AG09309 (cell line): ENCODE data around the gene SSU72.
"Not testable (repeated sequence)": the region's sequence is repeated elsewhere in the genome, so short reads cannot be mapped to it uniquely, and the experiment has no call there.

ENCODE experiments used
- DNase-seq: peaks from one replicate; pipeline ENCODE4 v3.0.0-alpha.2; 2010; ENCODE audit warnings: low read depth
- H3K4me3 ChIP-seq: 2 replicates; pipeline ENCODE4 v1.5.1; 2011; ENCODE audit warnings: mild to moderate bottlenecking, low read depth, low read length, moderate library complexity; ENCODE audit not compliant: control insufficient read depth
- CTCF ChIP-seq: IDR thresholded peaks from 2 replicates; pipeline ENCODE4 v1.5.1; 2011; ENCODE audit warnings: mild to moderate bottlenecking, low read depth, low read length, inconsistent platforms; ENCODE audit not compliant: insufficient read depth, control insufficient read depth; ENCODE audit errors: missing control alignments

Gene SSU72

DNA sequence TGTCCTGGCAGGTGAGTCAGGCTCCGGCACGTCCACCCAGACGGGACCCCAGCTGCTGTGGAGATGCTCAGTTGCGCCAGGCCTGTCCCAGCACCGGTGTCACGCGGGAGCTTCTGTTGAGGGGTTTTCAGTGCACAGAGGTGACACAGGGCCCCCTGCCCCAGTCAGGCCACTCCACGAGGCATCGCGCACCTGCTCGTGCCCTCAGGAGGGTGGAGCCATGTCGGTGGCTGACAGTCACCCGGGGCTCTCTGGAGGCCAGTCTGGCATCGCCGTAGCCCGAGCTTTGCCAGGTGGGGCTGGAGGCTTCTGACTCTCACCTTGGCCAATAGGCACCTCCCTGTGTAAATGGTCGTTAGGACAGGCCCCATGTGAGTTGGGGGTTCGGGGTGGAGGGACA lies 45.3 kb downstream of the SSU72 start:
- H3K4me3 ChIP-seq = no peak overlapping the region
- no peak for TF ChIP-seq CTCF
- DNase-seq = no peak

DNA sequence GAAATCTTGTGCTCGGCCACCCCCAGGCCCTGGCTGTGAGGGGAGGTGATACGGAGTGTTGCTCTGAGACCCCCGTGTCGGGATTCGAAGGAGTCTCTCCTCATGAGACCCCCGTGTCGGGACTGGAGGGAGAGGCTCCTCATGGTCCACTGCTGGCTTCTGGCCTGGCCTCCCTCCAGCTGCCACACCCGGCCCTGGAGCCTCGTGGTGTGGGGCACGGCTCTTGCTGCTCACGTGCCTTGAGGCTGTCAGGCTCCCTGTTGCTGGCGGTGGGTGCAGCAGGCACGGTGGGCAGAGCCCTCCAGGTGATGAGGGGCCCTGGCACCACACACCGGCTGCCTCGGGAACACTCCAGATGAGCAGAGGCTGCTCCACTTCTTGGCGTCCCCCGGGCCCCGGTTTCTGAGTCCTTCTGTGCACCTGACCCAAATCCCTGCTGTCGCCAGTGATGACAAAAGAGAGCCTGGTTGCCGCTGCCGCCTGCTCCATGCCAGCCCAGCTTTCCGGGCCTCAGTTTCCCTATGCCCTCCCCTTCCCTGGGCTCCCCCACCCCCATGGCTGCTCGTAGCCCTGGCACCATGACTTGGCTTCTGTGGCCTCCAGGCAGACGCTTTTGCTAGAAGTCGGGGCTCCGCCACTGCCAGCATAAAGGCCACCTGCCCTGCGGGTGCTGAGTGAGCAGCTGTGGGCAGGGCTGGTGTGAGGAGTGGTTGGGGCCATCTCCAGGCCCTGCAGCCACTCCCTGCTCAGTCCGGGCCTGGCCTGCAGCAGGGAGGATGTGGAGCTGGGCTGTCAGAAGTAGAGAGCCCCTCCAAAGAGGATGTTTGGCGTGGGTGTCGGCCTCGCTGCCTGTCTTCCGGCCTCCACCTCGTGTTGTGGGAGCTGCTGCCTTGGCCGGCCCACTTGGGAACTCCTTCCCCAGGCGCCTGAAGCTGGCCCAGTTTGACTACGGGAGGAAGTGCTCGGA lies 46.1 kb downstream of the SSU72 start:
- H3K4me3 ChIP-seq = no peak overlapping the region
- no peak for TF ChIP-seq CTCF
- DNase-seq = no peak

DNA sequence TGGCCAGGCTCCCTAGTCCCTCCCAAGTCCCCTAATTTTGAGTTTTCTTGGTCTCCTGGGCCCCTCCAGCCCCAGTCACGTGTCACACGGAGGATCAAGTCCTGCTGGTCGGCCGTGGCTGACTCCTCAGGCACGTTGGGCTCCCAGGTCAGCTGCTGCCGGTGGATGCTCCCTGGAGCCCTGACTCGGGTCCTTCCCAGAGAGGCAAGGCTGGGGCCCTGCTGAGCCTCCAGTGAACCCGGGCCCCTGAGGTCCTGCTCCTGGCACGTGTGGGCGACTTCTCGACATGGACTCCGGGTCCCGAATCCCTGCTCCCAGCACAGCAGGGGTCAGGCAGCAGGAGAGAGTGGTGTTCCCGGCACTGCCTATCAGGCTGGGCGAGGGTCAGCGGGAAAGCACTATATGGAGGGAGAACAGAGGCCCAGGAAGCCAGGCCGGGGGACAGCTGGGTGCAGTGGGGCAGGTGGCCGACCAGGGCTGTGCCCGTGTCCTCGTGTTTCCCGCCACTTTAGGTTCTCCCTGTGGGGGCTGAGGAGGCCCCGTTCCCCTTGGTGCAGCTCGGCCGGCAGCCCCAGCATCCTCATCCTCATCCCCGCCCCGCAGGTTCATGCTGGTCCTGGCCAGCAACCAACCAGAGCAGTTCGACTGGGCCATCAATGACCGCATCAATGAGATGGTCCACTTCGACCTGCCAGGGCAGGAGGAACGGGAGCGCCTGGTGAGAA lies 47.4 kb downstream of the SSU72 start:
- no peak for TF ChIP-seq CTCF
- no peak overlapping the region for H3K4me3 ChIP-seq

GRCh38 chr1:1526476-1526875 lies 48.2 kb downstream of the SSU72 start:
- not testable (repeated sequence) for H3K4me3 ChIP-seq, DNase-seq

More for the DNA sequence above, 47.4 kb downstream of the SSU72 start:
- DNase-seq = no peak

DNA sequence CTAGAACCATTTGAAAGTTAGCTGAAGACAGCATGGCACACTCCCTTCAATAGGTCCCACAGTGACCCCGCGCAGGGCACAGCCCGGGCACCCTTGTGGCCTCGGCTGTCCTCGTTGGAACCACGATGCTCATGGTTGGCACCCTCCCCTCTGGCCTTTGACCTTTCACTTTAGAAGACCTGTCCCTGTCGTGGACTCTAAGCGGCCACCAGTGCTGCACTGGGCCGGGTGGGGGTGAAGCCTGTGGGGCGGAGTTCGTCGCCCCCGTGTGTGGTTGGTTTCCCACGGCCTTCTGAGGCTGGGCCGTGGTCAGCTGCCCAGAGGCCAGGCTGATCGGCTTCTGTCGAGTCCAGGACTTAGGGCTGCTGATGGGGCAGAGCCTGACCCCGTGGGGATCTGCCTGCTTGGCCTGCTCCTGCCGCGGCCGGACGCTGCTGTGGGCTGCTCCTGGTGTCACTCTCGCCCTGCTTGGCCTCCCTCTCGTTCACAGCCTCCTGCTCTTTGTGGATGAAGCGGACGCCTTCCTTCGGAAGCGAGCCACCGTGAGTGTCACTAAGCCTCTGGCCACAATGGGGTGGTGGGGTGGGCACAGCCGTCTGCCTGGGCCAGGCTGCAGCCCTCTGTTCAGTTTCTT lies 49.8 kb downstream of the SSU72 start:
- not testable (repeated sequence) for H3K4me3 ChIP-seq, DNase-seq

GRCh38 chr1:1523651-1524050 lies 51.0 kb downstream of the SSU72 start:
- not testable (repeated sequence) for DNase-seq, H3K4me3 ChIP-seq

GRCh38 chr1:1523226-1523625 lies 51.4 kb downstream of the SSU72 start:
- H3K4me3 ChIP-seq, DNase-seq: not testable (repeated sequence)

GRCh38 chr1:1522536-1522935 lies 52.1 kb downstream of the SSU72 start:
- H3K4me3 ChIP-seq, DNase-seq: not testable (repeated sequence)

GRCh38 chr1:1521331-1521730 lies 53.3 kb downstream of the SSU72 start:
- no peak for TF ChIP-seq CTCF
- DNase-seq = no peak
- no peak overlapping the region for H3K4me3 ChIP-seq

- not testable (repeated sequence) for DNase-seq, H3K4me3 ChIP-seq
Observed at GRCh38 chr1:1519805-1520505, 54.7 kb downstream of the SSU72 start.

- not testable (repeated sequence) for H3K4me3 ChIP-seq, DNase-seq
Observed at GRCh38 chr1:1518621-1519007, 56.0 kb downstream of the SSU72 start.
